MCF 10A (cell line): ENCODE data around the gene LRRK1. TPM values are rescaled to one million over a fixed set of nuclear protein-coding genes. Genes with fewer than 3 reads are reported as not detected.

Experiments used
- BruUV-seq: library from RNA; stranded (reverse); fragments of 400-500 nt; replicated peaks from 2 replicates; lab custom pipeline; 2021; lab: Mats Ljungman, UMichigan
- CTCF ChIA-PET: fragments of 300-600 bp; sonication (Branson Sonifier 250); formaldehyde crosslinking; extraction: SDS; loops from one replicate; lab custom pipeline; 2021; ENCODE audit warnings: antibody characterized with exemption, inconsistent platforms; lab: Yijun Ruan, JAX
- POLR2A ChIA-PET: fragments of 300-600, 350-650 bp; sonication (Branson Sonifier 250); formaldehyde crosslinking; extraction: SDS; loops from one replicate; lab custom pipeline; 2020; ENCODE audit warnings: antibody characterized with exemption, inconsistent platforms; lab: Yijun Ruan, JAX
- DNase-seq: peaks from one replicate; pipeline ENCODE4 v3.0.0-alpha.2; 2018; ENCODE audit not compliant: unreplicated experiment
- H3K27ac Mint-ChIP-seq: one replicate; pipeline ENCODE4 v1.8.0; 2022; ENCODE audit warnings: mild to moderate bottlenecking, low read depth, mixed read lengths; ENCODE audit not compliant: unreplicated experiment
- H3K27me3 Mint-ChIP-seq: one replicate; pipeline ENCODE4 v1.8.0; 2022; ENCODE audit warnings: mixed read lengths; ENCODE audit not compliant: insufficient read depth, unreplicated experiment
- H3K36me3 Mint-ChIP-seq: one replicate; pipeline ENCODE4 v1.8.0; 2022; ENCODE audit warnings: mild to moderate bottlenecking, moderate library complexity, mixed read lengths; ENCODE audit not compliant: insufficient read depth, unreplicated experiment
- H3K4me1 Mint-ChIP-seq: one replicate; pipeline ENCODE4 v1.8.0; 2022; ENCODE audit warnings: mixed read lengths; ENCODE audit not compliant: insufficient read depth, unreplicated experiment
- H3K4me3 Mint-ChIP-seq: one replicate; pipeline ENCODE4 v1.8.0; 2022; ENCODE audit warnings: mild to moderate bottlenecking, moderate library complexity, mixed read lengths; ENCODE audit not compliant: unreplicated experiment
- H3K9me3 Mint-ChIP-seq: one replicate; pipeline ENCODE4 v1.8.0; 2022; ENCODE audit warnings: mixed read lengths; ENCODE audit not compliant: unreplicated experiment
- intact Hi-C: fragments of 100-400 bp; cut with micrococcal nuclease; formaldehyde crosslinking; loops from 2 replicates; pipeline ENCODE4 v1.14.1; 2022
- total RNA-seq: library from RNA; stranded (reverse); gene quantifications from 2 replicates; pipeline ENCODE4 v1.2.3, GENCODE V29; 2022
- TF ChIP-seq, protein P1 (sequence below): fragments of 200-600 bp; IDR thresholded peaks from one replicate; pipeline ENCODE4 v1.8.0; 2022; ENCODE audit warnings: antibody characterized with exemption, mild to moderate bottlenecking; ENCODE audit not compliant: unreplicated experiment

The LRRK1 gene
- total RNA-seq, 1 experiment from 2014 or later: 15.4 TPM

DNA sequence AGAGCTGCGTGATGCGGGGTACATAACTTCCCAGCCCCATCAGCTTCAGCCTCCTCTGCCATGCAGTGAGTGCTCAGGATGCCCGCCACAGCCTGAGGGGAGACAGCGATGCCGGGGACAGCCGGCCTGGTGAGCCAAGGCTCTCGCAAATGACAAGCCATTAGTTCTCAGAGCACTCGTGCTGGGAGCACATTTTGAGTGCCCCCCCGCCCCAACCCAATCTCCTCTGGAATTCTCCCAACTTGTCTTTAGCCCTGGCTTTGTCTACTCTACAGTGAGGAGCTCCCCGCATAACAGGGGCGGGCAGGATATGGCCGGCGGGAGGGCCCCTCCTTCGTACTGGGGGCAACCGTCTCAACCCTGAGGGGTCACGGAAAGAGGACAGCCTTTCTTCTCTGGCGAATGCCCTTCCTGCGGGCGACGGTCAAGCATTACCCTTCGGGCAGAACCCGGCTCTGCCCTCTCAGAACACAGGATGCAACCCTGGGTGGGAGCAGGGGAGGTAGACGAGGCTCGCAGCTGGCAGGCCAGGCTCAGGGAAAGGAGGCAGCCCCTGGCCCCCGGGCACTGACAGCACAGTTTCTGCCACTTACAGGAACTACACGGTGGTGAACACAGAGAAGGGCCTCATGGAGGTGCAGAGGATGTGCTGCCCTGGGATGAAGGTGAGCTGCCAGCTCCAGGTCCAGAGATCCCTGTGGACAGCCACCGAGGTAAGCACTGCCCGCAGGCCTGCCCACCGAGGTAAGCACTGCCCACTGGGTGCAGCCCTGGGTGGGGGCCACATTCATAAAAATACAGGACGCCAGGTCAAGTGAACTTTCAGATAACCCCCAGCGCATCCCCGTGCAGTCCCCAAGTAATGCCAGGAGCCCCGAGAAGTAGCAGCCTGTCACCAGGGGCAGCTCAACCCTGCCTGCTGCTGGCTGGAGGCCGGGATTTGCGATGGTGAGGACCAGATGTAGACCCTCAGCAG is 141.7 kb downstream of the LRRK1 start:
- no peak overlapping the region for H3K27ac Mint-ChIP-seq
- H3K4me1 Mint-ChIP-seq: no peaks in the 10 kb centered on the region
- TF ChIP-seq, protein P1, sequence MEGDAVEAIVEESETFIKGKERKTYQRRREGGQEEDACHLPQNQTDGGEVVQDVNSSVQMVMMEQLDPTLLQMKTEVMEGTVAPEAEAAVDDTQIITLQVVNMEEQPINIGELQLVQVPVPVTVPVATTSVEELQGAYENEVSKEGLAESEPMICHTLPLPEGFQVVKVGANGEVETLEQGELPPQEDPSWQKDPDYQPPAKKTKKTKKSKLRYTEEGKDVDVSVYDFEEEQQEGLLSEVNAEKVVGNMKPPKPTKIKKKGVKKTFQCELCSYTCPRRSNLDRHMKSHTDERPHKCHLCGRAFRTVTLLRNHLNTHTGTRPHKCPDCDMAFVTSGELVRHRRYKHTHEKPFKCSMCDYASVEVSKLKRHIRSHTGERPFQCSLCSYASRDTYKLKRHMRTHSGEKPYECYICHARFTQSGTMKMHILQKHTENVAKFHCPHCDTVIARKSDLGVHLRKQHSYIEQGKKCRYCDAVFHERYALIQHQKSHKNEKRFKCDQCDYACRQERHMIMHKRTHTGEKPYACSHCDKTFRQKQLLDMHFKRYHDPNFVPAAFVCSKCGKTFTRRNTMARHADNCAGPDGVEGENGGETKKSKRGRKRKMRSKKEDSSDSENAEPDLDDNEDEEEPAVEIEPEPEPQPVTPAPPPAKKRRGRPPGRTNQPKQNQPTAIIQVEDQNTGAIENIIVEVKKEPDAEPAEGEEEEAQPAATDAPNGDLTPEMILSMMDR: no peak
- intact Hi-C loops: no loop called here
- H3K9me3 Mint-ChIP-seq: no peaks in the 10 kb centered on the region
- POLR2A ChIA-PET: interaction anchor here (0.6 kb wide), 1 partner anchor 1207 kb away, joined by 3 read pairs; no protein-coding TSS in a partner anchor
- no peak for DNase-seq
- H3K4me3 Mint-ChIP-seq: no peak overlapping the region
- CTCF ChIA-PET: interaction anchor here (0.8 kb wide), 1 partner anchor 490 kb away, joined by 3 read pairs; no protein-coding TSS in a partner anchor
- BruUV-seq: no TSS peak
- peaks cover 29% of the 10 kb centered on the region for H3K36me3 Mint-ChIP-seq
- no peaks in the 10 kb centered on the region for H3K27me3 Mint-ChIP-seq

DNA sequence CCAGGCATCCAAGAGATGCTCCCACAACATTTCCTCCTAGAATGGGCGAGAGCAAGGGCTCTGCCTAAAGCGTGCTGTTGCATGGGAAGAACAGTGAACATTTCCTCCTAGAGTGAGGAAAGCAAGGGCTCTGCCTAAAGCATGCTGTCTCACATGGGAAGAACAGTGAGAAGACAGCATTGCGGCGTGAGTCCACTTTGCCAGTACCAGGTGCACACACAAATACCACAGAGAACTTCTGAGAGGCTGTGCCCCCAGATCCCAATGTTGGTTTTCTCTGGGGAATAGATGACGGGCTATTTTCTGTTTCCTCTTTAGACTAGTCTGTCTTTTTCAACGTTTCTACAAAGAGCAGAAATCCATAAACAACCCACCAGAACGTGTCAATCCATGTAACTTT is 142.9 kb downstream of the LRRK1 start:
- CTCF ChIA-PET: no interaction called here
- Mint-ChIP-seq H3K27me3 (no peaks in the 10 kb centered on the region), H3K4me1 (no peaks in the 10 kb centered on the region), H3K9me3 (no peaks in the 10 kb centered on the region), H3K36me3 (peaks cover 21% of the 10 kb centered on the region), H3K4me3 (no peak overlapping the region), H3K27ac (no peak overlapping the region)
- TF ChIP-seq, protein P1: no peak
- intact Hi-C loops: no loop called here
- POLR2A ChIA-PET: no interaction called here
- BruUV-seq: no TSS peak
- DNase-seq: no peak

DNA sequence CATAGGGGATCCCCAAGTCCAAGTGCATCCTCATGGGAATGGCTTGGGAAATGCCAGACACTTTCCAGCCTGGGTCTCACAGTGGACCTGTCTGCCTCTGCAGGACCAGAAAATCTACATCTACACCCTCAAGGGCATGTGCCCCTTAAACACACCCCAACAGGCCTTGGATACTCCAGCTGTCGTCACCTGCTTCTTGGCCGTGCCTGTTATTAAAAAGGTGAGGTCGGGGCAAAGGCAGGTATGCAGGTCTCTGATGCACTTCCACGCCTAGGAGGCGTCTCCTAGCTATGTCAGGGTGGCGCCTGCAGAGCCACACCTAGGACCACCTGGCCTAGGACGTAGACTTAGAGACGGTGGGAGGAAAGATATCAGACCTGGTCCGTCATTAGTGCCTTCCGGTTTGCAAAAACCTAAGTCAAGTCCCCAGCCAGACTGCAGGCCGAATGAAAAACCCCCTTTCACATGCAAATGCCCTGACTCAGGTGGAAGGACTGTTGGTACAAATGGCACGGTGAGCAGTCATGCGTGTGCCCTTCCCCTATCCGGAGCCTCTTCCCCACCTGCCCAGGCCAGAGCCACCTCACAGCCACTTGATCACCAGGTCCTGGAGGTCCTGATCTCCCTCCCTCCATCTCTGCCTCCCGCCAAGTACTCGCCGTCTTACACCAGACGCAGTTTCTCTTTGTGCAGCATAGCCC is 143.5 kb downstream of the LRRK1 start:
- H3K4me1 Mint-ChIP-seq: no peaks in the 10 kb centered on the region
- no peaks in the 10 kb centered on the region for H3K9me3 Mint-ChIP-seq
- CTCF ChIA-PET: no interaction called here
- H3K4me3 Mint-ChIP-seq: no peak overlapping the region
- TF ChIP-seq, protein P1: no peak
- no TSS peak for BruUV-seq
- intact Hi-C loops: no loop called here
- H3K36me3 Mint-ChIP-seq: peaks cover 21% of the 10 kb centered on the region
- H3K27me3 Mint-ChIP-seq: no peaks in the 10 kb centered on the region
- peak overlapping the region; percentile 51 for H3K27ac Mint-ChIP-seq
- POLR2A ChIA-PET: no interaction called here
- DNase-seq: no peak

DNA sequence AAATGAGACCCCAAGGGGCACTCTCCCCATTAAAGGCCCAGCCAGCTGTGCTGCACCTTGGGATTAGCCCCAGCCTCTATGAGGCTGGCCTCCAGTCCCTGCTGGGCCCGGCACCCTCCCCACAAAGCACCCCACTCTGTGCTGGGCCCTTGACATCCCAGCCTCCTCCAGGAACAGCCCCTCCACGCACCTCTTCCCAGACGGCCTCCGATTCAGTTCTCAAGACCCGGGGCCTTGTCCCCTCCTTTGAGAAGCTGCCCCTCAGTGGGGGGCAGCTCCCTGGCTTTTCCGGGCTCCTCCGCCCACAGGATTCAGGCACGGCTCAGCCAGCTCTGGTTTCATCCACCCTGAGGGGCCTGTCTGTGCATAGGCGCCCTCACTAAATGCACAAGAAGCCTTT is 144.1 kb downstream of the LRRK1 start:
- H3K27ac Mint-ChIP-seq: peak overlapping the region; percentile 51
- ChIA-PET CTCF (interaction anchor here (0.7 kb wide), 1 partner anchor 135 kb away, joined by 3 read pairs; no protein-coding TSS in a partner anchor), POLR2A (no interaction called here)
- intact Hi-C loops: no loop called here
- no TSS peak for BruUV-seq
- no peaks in the 10 kb centered on the region for H3K27me3 Mint-ChIP-seq
- H3K36me3 Mint-ChIP-seq: peaks cover 21% of the 10 kb centered on the region
- H3K4me1 Mint-ChIP-seq: no peaks in the 10 kb centered on the region
- DNase-seq: no peak
- no peak overlapping the region for H3K4me3 Mint-ChIP-seq
- TF ChIP-seq, protein P1: no peak
- no peaks in the 10 kb centered on the region for H3K9me3 Mint-ChIP-seq
